ENCODE measurements around the gene CSTB. TPM values are rescaled to one million over a fixed set of nuclear protein-coding genes. Genes with fewer than 3 reads are reported as not detected.

Gene CSTB
- total RNA-seq, 1 experiment from 2014 or later: 57.5 TPM

- H3K27me3 ChIP-seq (ENCODE audit: insufficient read depth, low read length): no peaks in the 10 kb centered on the region
- peaks cover 3% of the 10 kb centered on the region; the same call in 1 of the 2 replicates for H3K79me2 ChIP-seq (ENCODE audit: insufficient read depth, low read length)
- H3K9me3 ChIP-seq (ENCODE audit: control insufficient read depth in 1 of 2, insufficient read depth in 1 of 2, low read depth in 1 of 2, low read length in 2 of 2): no peaks in the 10 kb centered on the region
- no TSS peak for BruUV-seq (replicated peaks)
- H3K9me2 ChIP-seq (ENCODE audit: insufficient read depth): no peaks in the 10 kb centered on the region
- no peak for ATAC-seq
- ChIA-PET CTCF (no interaction called here), POLR2A (no interaction called here), RAD21 (ENCODE audit: low non-redundant PET in 1 of 2, low total read pairs in 2 of 2, uncharacterized antibody in 2 of 2, unreplicated experiment in 2 of 2) (no interaction called here)
- H3K36me3 ChIP-seq (ENCODE audit: control insufficient read depth in 1 of 2, insufficient read depth in 2 of 2, low read length in 2 of 2): peaks cover 32 to 50% of the 10 kb centered on the region in 2 experiments
- no peak overlapping the region for H2AFZ ChIP-seq (ENCODE audit: low read depth, low read length, poor library complexity, severe bottlenecking)
- H3K4me1 ChIP-seq (ENCODE audit: control insufficient read depth in 1 of 2, insufficient read depth in 2 of 2, low read length in 2 of 2): no peaks in the 10 kb centered on the region
- H3K4me2 ChIP-seq (ENCODE audit: low read length): no peak overlapping the region
- H3K27ac ChIP-seq (ENCODE audit: low read depth, low read length): no peak overlapping the region
- intact Hi-C loops (cut with micrococcal nuclease): no loop called here
- no peak overlapping the region for H3K9ac ChIP-seq (ENCODE audit: low read length)
- TF ChIP-seq, protein P1, sequence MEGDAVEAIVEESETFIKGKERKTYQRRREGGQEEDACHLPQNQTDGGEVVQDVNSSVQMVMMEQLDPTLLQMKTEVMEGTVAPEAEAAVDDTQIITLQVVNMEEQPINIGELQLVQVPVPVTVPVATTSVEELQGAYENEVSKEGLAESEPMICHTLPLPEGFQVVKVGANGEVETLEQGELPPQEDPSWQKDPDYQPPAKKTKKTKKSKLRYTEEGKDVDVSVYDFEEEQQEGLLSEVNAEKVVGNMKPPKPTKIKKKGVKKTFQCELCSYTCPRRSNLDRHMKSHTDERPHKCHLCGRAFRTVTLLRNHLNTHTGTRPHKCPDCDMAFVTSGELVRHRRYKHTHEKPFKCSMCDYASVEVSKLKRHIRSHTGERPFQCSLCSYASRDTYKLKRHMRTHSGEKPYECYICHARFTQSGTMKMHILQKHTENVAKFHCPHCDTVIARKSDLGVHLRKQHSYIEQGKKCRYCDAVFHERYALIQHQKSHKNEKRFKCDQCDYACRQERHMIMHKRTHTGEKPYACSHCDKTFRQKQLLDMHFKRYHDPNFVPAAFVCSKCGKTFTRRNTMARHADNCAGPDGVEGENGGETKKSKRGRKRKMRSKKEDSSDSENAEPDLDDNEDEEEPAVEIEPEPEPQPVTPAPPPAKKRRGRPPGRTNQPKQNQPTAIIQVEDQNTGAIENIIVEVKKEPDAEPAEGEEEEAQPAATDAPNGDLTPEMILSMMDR (IDR thresholded peaks at IDR 0.05 in 2 of 3, conservative IDR thresholded peaks at IDR 0.05 in 1 of 3; ENCODE audit: borderline replicate concordance in 1 of 3, insufficient read depth in 1 of 3, low read depth in 2 of 3, low read length in 2 of 3): no peak
- TF ChIP-seq YY1 (IDR thresholded peaks at IDR 0.05; ENCODE audit: extremely low read depth, insufficient replicate concordance, low read depth, low read length) (no peak), EZH2phosphoT487 (IDR thresholded peaks at IDR 0.05; ENCODE audit: borderline replicate concordance) (no peak), ATF3 (IDR thresholded peaks at IDR 0.05) (no peak)
- no peak for DNase-seq (ENCODE audit: low read depth, low spot score)
- H4K20me1 ChIP-seq (ENCODE audit: insufficient read depth): no peaks in the 10 kb centered on the region
- H3K4me3 ChIP-seq (replicated peaks in 1 of 2; ENCODE audit: low read depth in 1 of 2, low read length in 2 of 2): no peak overlapping the region
Observed at GRCh38 chr21:43802713-43803313, 26.7 kb upstream of the CSTB start.
